GM21367 (cell line): ENCODE data around the gene MACC1.

Experiments
- ATAC-seq: cut with Tn5 transposase; IDR thresholded peaks from one replicate; pipeline ENCODE4 v1.9.1; 2021; ENCODE audit not compliant: unreplicated experiment

The MACC1 gene

GRCh38 chr7:20183086-20183485 lies 34.1 kb downstream of the MACC1 start:
- ATAC-seq, result no peak

- no peak for ATAC-seq
These were observed 40.5 kb downstream of the MACC1 start for GRCh38 chr7:20176578-20177242.

GRCh38 chr7:20173828-20174227 lies 43.4 kb downstream of the MACC1 start:
- ATAC-seq, result no peak

- ATAC-seq, result no peak
These were observed 44.3 kb downstream of the MACC1 start for GRCh38 chr7:20172736-20173334.

DNA sequence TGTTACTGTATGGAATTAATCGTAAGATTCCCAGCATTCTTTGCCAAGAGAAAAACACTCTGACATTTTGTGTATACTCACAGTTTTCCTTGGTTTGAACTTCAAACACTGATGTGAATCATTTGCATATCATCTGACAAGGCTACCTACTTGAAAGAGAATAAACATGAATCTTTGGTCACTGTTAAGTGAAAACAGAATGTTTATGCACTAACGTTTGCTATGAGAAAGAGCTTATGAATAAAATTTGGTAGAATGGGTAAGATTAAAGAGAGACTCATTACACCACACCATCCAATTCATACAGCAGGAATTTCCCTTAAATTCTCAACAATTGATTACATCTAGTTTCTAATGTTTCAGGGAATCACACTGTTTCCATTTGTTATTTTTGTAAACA lies 46.6 kb downstream of the MACC1 start:
- no peak for ATAC-seq

DNA sequence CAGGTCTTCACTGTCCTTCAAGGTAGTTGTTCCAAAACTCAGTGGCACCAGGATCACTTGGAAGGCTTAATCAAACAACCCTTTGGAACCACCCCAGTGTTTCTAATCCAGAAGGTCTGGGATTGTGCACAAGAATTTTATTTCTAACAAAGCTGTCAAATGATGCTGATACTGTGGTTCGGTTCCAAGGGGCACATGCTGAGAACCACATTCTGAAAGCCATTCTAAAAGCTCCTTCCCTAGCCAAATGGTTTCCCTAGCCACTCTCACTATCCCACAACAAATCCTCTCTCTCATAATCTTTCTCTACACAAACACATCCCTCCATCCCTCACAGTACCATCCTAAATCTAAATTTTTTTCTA lies 52.1 kb downstream of the MACC1 start:
- no peak for ATAC-seq

DNA sequence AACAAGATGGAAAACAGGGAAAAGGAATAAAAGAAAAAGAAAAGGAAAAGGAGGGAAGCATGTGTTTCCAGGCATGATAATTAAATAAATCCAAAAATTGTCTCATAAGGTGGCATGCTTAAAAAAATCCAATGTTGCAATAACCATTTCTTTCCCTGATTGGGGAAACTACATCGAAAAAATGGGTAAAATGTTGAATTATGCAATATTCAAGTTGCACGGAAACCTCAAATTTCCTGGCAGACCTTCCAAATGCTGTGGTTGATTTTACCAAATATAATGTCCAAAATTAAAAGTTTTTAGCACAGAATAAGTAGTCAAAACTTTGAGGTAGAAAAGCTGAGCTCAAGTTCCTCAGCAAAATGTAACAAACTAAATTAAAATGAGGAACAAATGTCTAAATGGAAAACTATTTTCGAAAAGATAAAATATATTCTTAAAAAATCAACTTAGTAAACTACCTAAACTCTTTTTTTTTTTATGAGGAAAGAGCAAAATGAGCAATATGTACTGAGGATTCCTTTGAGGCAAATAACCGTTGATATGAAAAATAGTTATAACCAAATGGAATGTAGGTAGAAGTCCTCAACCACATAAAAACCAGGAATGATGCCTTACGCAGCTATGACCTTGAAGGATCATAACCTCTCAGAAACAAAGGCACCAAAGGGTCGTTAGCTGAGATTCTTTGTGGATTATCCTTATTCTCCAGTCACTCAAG lies 52.6 kb downstream of the MACC1 start:
- no peak for ATAC-seq

- ATAC-seq, result no peak
These were observed 54.5 kb downstream of the MACC1 start for GRCh38 chr7:20162665-20163064.

GRCh38 chr7:20159226-20159747 lies 57.9 kb downstream of the MACC1 start:
- ATAC-seq, result no peak

GRCh38 chr7:20158684-20159083 lies 58.5 kb downstream of the MACC1 start:
- no peak for ATAC-seq

- ATAC-seq, result no peak
These were observed 59.7 kb downstream of the MACC1 start for GRCh38 chr7:20157456-20157855.

GRCh38 chr7:20153999-20154398 lies 63.2 kb downstream of the MACC1 start:
- no peak for ATAC-seq

DNA sequence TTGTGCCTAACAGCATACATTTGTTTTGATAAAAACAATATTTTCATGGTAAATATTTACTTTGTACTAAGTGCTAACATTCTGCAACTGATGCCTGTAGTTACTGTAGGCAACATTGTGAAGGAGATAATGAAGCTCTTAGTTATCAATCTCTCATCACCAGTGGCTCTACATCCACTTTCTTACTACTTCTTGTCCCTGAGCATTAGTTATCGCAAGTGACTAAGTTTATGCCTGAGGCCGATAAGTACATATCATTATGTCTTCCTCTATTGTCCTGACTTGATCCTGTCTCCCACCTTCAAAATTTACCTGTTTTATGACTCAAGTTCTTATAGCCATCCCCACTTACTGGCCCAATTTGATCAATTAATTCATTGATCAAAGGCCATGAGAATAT lies 63.6 kb downstream of the MACC1 start:
- no peak for ATAC-seq

- ATAC-seq, result no peak
These were observed 64.7 kb downstream of the MACC1 start for GRCh38 chr7:20152511-20152910.

- no peak for ATAC-seq
These were observed 65.3 kb downstream of the MACC1 start for GRCh38 chr7:20151708-20152456.

- ATAC-seq, result no peak
These were observed 70.7 kb downstream of the MACC1 start for GRCh38 chr7:20146451-20146850.

DNA sequence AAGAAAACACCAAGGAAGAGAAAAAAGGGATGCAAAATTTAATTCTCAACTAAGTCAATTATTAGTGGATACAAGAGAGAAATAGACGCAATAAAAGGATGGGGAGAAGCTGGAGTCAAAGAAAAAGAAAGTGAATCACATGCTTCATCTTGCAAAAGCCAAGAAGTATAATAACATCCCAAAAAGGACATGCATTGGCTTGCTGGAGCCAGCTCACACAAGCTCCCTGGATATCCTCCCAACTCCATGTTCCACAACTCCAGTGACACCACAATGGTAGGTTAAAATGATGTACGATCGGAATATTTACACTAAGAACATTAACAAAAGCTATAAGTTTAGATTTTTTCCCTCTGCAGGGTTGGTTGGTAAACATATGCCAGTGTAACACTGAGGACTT lies 72.4 kb downstream of the MACC1 start:
- ATAC-seq, result no peak

GRCh38 chr7:20141666-20142065 lies 75.5 kb downstream of the MACC1 start:
- no peak for ATAC-seq

- ATAC-seq, result no peak
These were observed 76.2 kb downstream of the MACC1 start for GRCh38 chr7:20141002-20141345.

GRCh38 chr7:20140291-20141001 lies 76.7 kb downstream of the MACC1 start:
- no peak for ATAC-seq

DNA sequence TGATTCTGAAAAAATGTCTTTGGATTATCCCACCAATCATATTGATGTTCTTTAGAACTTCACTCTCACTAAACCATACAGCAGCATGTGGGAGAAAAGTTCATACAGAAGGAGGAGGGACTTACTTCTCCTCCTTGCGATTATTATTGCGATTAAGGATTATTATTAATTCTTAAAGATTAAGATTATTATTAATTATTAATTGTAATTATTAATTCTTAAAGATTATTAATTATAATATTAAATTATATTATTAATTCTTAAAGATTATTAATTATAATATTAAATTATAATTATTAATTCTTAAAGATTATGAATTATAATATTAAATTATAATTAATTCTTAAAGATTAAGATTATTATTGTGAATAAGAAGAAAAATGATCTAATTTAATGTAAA lies 80.5 kb downstream of the MACC1 start:
- ATAC-seq, result no peak
